Naive thymus-derived CD4-positive, alpha-beta T cell (primary cell): ENCODE results near the gene TGFBR3. TPM values are rescaled to one million over a fixed set of nuclear protein-coding genes. Genes with fewer than 3 reads are reported as not detected.

Experiments used
- ATAC-seq: fragments of 150-1000 bp; cut with Tn5 transposase; 2 replicates; pipeline ENCODE4 v1.10.0; 2021; ENCODE audit warnings: mild to moderate bottlenecking, moderate library complexity
- CTCF ChIA-PET: fragments of 350-600 bp; sonication (Branson Sonifier 250); formaldehyde crosslinking; loops from one replicate; lab custom pipeline; 2021; ENCODE audit warnings: antibody characterized with exemption; lab: Charles Lee
- POLR2A ChIA-PET: fragments of 350-600 bp; sonication (Branson Sonifier 250); formaldehyde crosslinking; loops from one replicate; lab custom pipeline; 2021; ENCODE audit warnings: antibody characterized with exemption, inconsistent platforms; lab: Charles Lee
- DNase-seq, 9 donors: peaks; one replicate each; pipeline versions ENCODE4 v3.0.0 to v3.0.0-alpha.2; 2020 to 2022; ENCODE audit warnings: mixed read lengths in 1 of 9
- H3K27ac ChIP-seq: one replicate; pipeline ENCODE4 v1.7.0; 2013; ENCODE audit warnings: mild to moderate bottlenecking, low read depth, low read length, moderate library complexity
- H3K27me3 ChIP-seq, 2 donors: one replicate each; pipeline ENCODE4 v1.7.0; 2013; ENCODE audit warnings: low read length in 2 of 2, mild to moderate bottlenecking in 2 of 2, moderate library complexity in 2 of 2; ENCODE audit not compliant: control insufficient read depth in 2 of 2, insufficient read depth in 2 of 2
- H3K36me3 ChIP-seq, 3 experiments: 1 replicate in 2 of 3; 2 replicates in 1 of 3; pipeline ENCODE4 v1.7.0; 2013; ENCODE audit warnings: low read length in 3 of 3, mild to moderate bottlenecking in 3 of 3, moderate library complexity in 1 of 3; ENCODE audit not compliant: insufficient read depth in 3 of 3, control insufficient read depth in 2 of 3
- H3K4me1 ChIP-seq, 2 donors: one replicate each; pipeline ENCODE4 v1.7.0; 2013; ENCODE audit warnings: low read length in 2 of 2, mild to moderate bottlenecking in 2 of 2, moderate library complexity in 1 of 2; ENCODE audit not compliant: control insufficient read depth in 2 of 2, insufficient read depth in 2 of 2
- H3K4me3 ChIP-seq: 2 replicates; pipeline ENCODE4 v1.7.0; 2013; ENCODE audit warnings: mild to moderate bottlenecking, low read length
- H3K9me3 ChIP-seq, 3 experiments: 1 replicate in 2 of 3; 2 replicates in 1 of 3; pipeline ENCODE4 v1.7.0; 2013; ENCODE audit warnings: low read length in 3 of 3; ENCODE audit not compliant: control insufficient read depth in 2 of 3
- H3K27ac Mint-ChIP-seq, 9 donors: one replicate each; pipeline ENCODE4 v1.8.0; 2020 to 2022; ENCODE audit warnings: mixed read lengths in 9 of 9, mild to moderate bottlenecking in 8 of 9, moderate library complexity in 5 of 9, inconsistent platforms in 2 of 9
- H3K27me3 Mint-ChIP-seq, 5 donors: one replicate each; pipeline ENCODE4 v1.8.0; 2021 to 2022; ENCODE audit warnings: mixed read lengths in 5 of 5, mild to moderate bottlenecking in 1 of 5
- H3K36me3 Mint-ChIP-seq, 5 donors: one replicate each; pipeline ENCODE4 v1.8.0; 2020 to 2022; ENCODE audit warnings: mixed read lengths in 5 of 5, mild to moderate bottlenecking in 3 of 5, inconsistent platforms in 1 of 5
- H3K4me1 Mint-ChIP-seq, 7 donors: one replicate each; pipeline ENCODE4 v1.8.0; 2020 to 2022; ENCODE audit warnings: mixed read lengths in 7 of 7, mild to moderate bottlenecking in 3 of 7, inconsistent platforms in 1 of 7
- H3K4me3 Mint-ChIP-seq, 10 donors: one replicate each; pipeline ENCODE4 v1.8.0; 2020 to 2022; ENCODE audit warnings: mild to moderate bottlenecking in 10 of 10, mixed read lengths in 10 of 10, moderate library complexity in 6 of 10, inconsistent platforms in 2 of 10
- H3K9me3 Mint-ChIP-seq, 11 donors: one replicate each; pipeline ENCODE4 v1.8.0; 2020 to 2022; ENCODE audit warnings: mixed read lengths in 11 of 11, mild to moderate bottlenecking in 4 of 11, inconsistent platforms in 1 of 11, moderate library complexity in 1 of 11
- intact Hi-C, 2 donors: fragments of 100-400 bp; cut with micrococcal nuclease; formaldehyde crosslinking; loops; one replicate each; pipeline ENCODE4 v1.15.1; 2023
- polyA plus RNA-seq, 2 donors: library from polyadenylated mRNA; unstranded; fragments of 300-500 nt; fragmentation: Illumina TruSeq; gene quantifications; one replicate each; pipeline ENCODE4 v1.2.3, GENCODE V29; 2021
- total RNA-seq, 6 experiments: library from RNA in 5 of 6; stranded (reverse) in 5 of 6; gene quantifications; 1 replicate in 5 of 6; 2 replicates in 1 of 6; pipeline ENCODE4 v1.2.3 and lab custom pipeline; 2021 to 2026

The TGFBR3 gene
- total and polyA plus RNA-seq, 7 experiments from 2014 or later = 9.4 to 36.3 (median 11.4) TPM

DNA sequence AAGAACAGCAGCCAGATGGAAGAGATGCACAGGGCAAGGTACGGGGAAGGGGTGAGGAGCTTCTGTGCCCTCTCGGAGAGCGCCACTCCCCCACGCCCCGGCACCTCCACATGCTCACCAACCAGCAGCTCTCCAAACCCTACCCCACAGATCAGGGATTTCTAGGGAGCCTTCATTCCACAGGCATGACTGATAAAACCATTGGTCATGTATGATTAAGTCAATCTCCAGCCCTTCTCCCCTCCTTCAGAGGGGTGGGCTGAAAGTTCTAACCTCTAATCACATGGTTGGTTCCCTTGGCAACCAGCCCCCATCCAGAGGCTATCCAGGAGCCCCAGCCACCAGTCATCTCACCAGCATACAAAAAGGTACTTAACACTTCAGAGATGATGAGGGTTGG, 144.7 kb downstream of the TGFBR3 start:
- Histone ChIP-seq H3K36me3 (no peaks in the 10 kb centered on the region), H3K27me3 (no peaks in the 10 kb centered on the region), H3K27ac (no peak overlapping the region), H3K4me1 (no peaks in the 10 kb centered on the region), H3K4me3 (no peak overlapping the region), H3K9me3 (no peaks in the 10 kb centered on the region)
- CTCF ChIA-PET = no interaction called here
- POLR2A ChIA-PET = no interaction called here
- DNase-seq (no peak), ATAC-seq (no peak)
- intact Hi-C loops = no loop called here
- Mint-ChIP-seq H3K27ac (no peak overlapping the region), H3K27me3 (no peaks in the 10 kb centered on the region), H3K9me3 (peaks cover 0 to 22% (median 3%) of the 10 kb centered on the region in 11 donors), H3K4me1 (peaks cover 0 to 12% (median 5%) of the 10 kb centered on the region in 7 donors), H3K36me3 (peaks cover 12 to 56% (median 39%) of the 10 kb centered on the region in 5 donors), H3K4me3 (no peak overlapping the region)

DNA sequence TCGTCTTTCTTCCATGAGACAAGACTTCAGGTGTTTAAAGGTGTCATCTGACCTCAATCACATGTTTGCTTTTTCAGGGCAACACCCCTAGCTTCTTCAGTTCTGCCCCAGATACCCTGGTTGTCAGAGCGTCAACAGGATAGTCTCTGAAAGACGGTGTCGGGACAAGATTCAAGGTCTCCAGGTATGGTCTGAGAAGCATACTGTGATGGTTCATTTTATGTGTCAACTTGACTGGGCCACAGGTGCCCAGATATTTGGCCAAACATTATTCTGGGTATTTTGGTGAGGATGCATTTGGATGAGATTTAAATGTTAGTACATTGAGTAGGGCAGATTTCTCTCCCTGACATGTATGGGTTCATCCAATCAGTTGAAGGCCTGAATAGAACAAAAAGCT, 148.3 kb downstream of the TGFBR3 start:
- Histone ChIP-seq H3K27ac (no peak overlapping the region), H3K9me3 (no peaks in the 10 kb centered on the region), H3K4me3 (no peak overlapping the region), H3K27me3 (no peaks in the 10 kb centered on the region), H3K4me1 (no peaks in the 10 kb centered on the region), H3K36me3 (no peaks in the 10 kb centered on the region)
- Mint-ChIP-seq H3K27me3 (no peaks in the 10 kb centered on the region), H3K27ac (no peak overlapping the region), H3K4me1 (peaks cover 0 to 23% (median 8%) of the 10 kb centered on the region in 7 donors), H3K36me3 (peaks cover 8 to 42% (median 29%) of the 10 kb centered on the region in 5 donors), H3K4me3 (no peak overlapping the region), H3K9me3 (peaks cover 0 to 14% (median 0%) of the 10 kb centered on the region in 11 donors)
- intact Hi-C loops = no loop called here
- DNase-seq (no peak), ATAC-seq (no peak)
- ChIA-PET CTCF (interaction anchor here (1.2 kb wide), 1 partner anchor 24 kb away, joined by 3 read pairs; no protein-coding TSS in a partner anchor), POLR2A (interaction anchor here (1.2 kb wide), 1 partner anchor 8 kb away, joined by 3 read pairs; no protein-coding TSS in a partner anchor)

DNA sequence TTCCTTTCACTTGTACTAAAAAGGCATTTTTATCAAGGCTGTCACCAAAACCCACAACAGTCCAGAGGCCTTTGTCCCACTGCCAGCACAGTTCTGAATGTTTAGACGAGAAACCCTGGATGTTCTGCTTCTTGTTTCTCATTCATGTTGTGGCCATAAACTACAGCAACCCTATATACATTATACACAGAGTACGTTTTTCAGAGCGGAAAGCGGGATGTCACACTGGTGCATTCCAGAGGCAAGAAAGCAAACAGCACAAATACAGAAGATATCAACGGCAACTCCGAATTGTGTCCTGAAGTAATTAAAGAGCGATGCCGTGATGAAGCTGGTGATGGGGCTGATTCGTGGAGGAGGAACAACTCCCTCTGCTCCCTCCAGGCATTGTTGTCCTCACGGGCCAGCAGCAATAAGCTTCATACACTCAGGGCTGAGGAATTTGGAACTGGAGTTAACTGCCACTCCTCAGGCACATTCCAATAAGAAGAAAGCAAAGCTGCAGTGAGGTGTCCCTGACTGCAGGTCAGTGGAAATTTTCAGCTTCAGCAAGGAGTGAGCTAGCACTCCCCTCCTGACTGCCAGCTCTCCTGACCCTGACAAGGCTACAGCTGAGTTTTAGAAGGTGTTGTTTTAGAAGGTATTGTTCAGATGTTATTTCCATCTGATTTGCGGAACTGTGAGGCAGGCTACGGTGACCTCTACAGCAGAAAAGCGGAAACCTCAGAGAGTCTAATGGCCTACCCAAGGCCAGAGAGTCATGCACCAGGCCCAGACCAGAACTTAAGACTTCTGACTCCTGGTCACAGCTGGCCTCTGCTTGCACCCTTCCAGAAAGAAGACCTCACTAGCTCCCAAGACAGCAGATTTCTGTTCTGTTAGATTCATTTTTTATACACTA, 149.0 kb downstream of the TGFBR3 start:
- Histone ChIP-seq H3K9me3 (no peaks in the 10 kb centered on the region), H3K27ac (no peak overlapping the region), H3K4me1 (peaks cover 2 to 6% of the 10 kb centered on the region in 2 donors), H3K36me3 (no peaks in the 10 kb centered on the region), H3K27me3 (no peaks in the 10 kb centered on the region), H3K4me3 (no peak overlapping the region)
- POLR2A ChIA-PET = interaction anchor here (1.2 kb wide), 1 partner anchor 9 kb away, joined by 3 read pairs; no protein-coding TSS in a partner anchor
- Mint-ChIP-seq H3K4me1 (peaks cover 4 to 28% (median 8%) of the 10 kb centered on the region in 7 donors), H3K27ac (no peak overlapping the region), H3K9me3 (peaks cover 0 to 12% (median 0%) of the 10 kb centered on the region in 11 donors), H3K4me3 (no peak overlapping the region), H3K27me3 (no peaks in the 10 kb centered on the region), H3K36me3 (peaks cover 8 to 40% (median 32%) of the 10 kb centered on the region in 5 donors)
- DNase-seq = no peak
- intact Hi-C loops = no loop called here
- no peak for ATAC-seq
- CTCF ChIA-PET = interaction anchor here (1.2 kb wide), 1 partner anchor 24 kb away, joined by 3 read pairs; no protein-coding TSS in a partner anchor

DNA sequence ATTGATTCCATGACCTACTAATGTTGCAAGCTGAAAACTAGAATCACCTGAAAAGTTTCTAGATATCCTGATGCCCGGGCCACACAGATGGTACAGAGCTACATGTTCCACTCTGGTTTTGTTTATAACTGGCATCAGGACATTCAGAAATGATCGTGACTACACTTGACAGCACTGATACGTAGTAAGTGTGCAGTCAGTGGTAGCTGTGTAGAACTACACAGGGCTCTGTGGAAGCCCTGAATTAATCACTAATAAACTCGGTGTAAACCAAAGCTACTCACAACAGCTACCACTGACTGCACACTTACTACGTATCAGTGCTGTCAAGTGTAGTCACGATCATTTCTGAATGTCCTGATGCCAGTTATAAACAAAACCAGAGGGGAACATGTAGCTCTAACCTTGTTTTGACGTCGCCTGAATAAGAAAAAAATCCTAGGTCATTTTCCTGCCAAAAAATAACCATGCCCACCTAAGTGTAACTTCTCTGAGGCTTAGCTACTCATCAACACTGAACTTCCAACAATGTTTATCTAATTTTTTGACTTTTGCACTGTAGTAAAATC, 149.7 kb downstream of the TGFBR3 start:
- no peak overlapping the region for H3K27ac ChIP-seq
- intact Hi-C loops = no loop called here
- H3K4me1 Mint-ChIP-seq = peaks cover 12 to 31% (median 13%) of the 10 kb centered on the region in 7 donors
- H3K9me3 ChIP-seq = no peaks in the 10 kb centered on the region
- no peaks in the 10 kb centered on the region for H3K27me3 ChIP-seq
- no peaks in the 10 kb centered on the region for H3K27me3 Mint-ChIP-seq
- no peak overlapping the region for H3K4me3 ChIP-seq
- DNase-seq (no peak), ATAC-seq (no peak)
- CTCF ChIA-PET = interaction anchor here (0.8 kb wide), 1 partner anchor 57 kb away, joined by 3 read pairs; no protein-coding TSS in a partner anchor
- H3K27ac Mint-ChIP-seq = no peak overlapping the region
- POLR2A ChIA-PET = no interaction called here
- peaks cover 10 to 13% of the 10 kb centered on the region in 2 donors for H3K4me1 ChIP-seq
- no peak overlapping the region for H3K4me3 Mint-ChIP-seq
- peaks cover 8 to 40% (median 32%) of the 10 kb centered on the region in 5 donors for H3K36me3 Mint-ChIP-seq
- no peaks in the 10 kb centered on the region for H3K36me3 ChIP-seq
- H3K9me3 Mint-ChIP-seq = peaks cover 0 to 8% (median 0%) of the 10 kb centered on the region in 11 donors

DNA sequence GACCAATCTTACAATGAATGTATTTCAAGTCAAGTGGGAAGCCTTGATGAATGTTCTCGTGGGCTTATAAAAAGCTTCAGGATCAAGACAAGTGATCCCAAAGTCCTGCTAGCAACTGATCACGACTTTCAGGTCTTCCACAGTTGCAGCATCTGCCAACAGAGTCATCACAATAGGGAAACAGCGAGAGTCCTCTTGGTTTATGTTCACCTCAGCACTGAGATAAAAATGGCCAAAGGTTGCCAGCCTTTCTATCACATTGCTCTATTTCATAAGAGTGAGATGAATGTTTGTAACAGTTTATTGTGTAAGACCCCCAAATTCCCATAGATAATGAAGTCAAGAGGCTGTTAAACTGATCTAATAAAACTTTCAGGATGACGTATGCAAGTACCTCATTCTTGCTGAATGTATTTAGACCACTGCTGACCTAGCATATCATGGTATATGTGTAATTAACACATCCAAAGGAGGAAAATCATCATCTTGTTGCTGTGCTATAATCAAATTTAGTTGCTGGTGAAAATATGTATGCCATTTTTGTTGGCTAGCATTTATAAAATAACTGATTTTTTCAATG, 150.6 kb downstream of the TGFBR3 start:
- Mint-ChIP-seq H3K36me3 (peaks cover 8 to 40% (median 28%) of the 10 kb centered on the region in 5 donors), H3K4me3 (no peak overlapping the region)
- POLR2A ChIA-PET = no interaction called here

DNA sequence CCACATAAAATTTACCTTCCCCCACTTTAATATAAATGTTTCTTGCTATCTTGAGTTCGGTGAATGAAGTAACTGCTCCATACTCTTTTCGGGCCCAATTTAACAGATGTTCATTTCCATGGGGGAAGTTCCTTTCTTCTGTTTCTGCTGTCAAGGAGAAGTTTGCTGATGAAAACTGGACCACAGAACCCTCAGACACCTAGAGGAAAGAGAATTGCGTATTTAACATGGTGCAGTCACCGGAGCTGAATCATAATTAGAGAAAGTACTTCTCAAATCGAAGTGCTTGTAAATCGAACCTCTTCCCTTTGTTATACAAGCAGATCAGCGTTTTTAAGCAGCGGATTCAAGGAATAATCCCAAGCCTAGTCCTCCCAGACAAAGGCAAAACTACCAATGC, 151.2 kb downstream of the TGFBR3 start:
- Mint-ChIP-seq H3K4me1 (peaks cover 21 to 45% (median 27%) of the 10 kb centered on the region in 7 donors), H3K27me3 (no peaks in the 10 kb centered on the region), H3K9me3 (peaks cover 0 to 8% (median 0%) of the 10 kb centered on the region in 11 donors), H3K36me3 (peaks cover 8 to 45% (median 31%) of the 10 kb centered on the region in 5 donors), H3K4me3 (no peak overlapping the region), H3K27ac (no peak overlapping the region)
- ATAC-seq (no peak), DNase-seq (no peak)
- Histone ChIP-seq H3K27ac (no peak overlapping the region), H3K4me3 (no peak overlapping the region), H3K9me3 (no peaks in the 10 kb centered on the region), H3K27me3 (no peaks in the 10 kb centered on the region), H3K36me3 (no peaks in the 10 kb centered on the region), H3K4me1 (peaks cover 13 to 28% of the 10 kb centered on the region in 2 donors)
- CTCF ChIA-PET = no interaction called here
- intact Hi-C loops = no loop called here
- POLR2A ChIA-PET = no interaction called here

More for the DNA sequence above, 150.6 kb downstream of the TGFBR3 start:
- peak overlapping the region in 1 of 9 donors; percentile 15 for H3K27ac Mint-ChIP-seq
- intact Hi-C loops = no loop called here
- peaks cover 18 to 39% (median 21%) of the 10 kb centered on the region in 7 donors for H3K4me1 Mint-ChIP-seq
- ATAC-seq (no peak), DNase-seq (no peak)
- no peaks in the 10 kb centered on the region for H3K27me3 ChIP-seq
- H3K36me3 ChIP-seq = no peaks in the 10 kb centered on the region
- peaks cover 13 to 22% of the 10 kb centered on the region in 2 donors for H3K4me1 ChIP-seq
- no peaks in the 10 kb centered on the region for H3K9me3 ChIP-seq
- H3K4me3 ChIP-seq = no peak overlapping the region
- H3K27ac ChIP-seq = no peak overlapping the region
- CTCF ChIA-PET = no interaction called here
- H3K27me3 Mint-ChIP-seq = no peaks in the 10 kb centered on the region
- H3K9me3 Mint-ChIP-seq = peaks cover 0 to 8% (median 0%) of the 10 kb centered on the region in 11 donors
